Measurements from ENCODE around the gene ZNF823. TPM values are rescaled to one million over a fixed set of nuclear protein-coding genes. Genes with fewer than 3 reads are reported as not detected.

ZNF823 gene
- total RNA-seq, 1 donor from 2014 or later = 6.5 TPM

DNA sequence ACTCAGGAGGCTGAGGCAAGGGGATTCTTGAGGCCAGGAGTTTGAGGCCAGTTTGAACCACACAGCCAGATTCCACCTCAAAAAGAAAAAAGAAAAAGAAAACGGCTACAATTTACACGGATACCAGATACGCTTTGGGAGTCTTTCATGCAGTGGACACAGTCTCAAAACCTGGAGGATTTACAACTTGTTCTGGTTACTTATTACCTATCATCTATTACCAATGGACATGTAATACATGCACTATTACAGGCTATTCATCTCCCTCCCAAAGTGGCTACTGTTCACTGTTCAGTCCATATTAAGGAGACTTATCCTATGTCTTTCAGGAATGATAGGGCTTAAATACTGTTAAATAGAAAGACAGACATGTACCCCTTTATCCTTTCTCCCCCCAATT lies 33.3 kb downstream of the ZNF823 start:
- no peak for DNase-seq (ENCODE audit: low read depth)
- TF ChIP-seq, protein P1, sequence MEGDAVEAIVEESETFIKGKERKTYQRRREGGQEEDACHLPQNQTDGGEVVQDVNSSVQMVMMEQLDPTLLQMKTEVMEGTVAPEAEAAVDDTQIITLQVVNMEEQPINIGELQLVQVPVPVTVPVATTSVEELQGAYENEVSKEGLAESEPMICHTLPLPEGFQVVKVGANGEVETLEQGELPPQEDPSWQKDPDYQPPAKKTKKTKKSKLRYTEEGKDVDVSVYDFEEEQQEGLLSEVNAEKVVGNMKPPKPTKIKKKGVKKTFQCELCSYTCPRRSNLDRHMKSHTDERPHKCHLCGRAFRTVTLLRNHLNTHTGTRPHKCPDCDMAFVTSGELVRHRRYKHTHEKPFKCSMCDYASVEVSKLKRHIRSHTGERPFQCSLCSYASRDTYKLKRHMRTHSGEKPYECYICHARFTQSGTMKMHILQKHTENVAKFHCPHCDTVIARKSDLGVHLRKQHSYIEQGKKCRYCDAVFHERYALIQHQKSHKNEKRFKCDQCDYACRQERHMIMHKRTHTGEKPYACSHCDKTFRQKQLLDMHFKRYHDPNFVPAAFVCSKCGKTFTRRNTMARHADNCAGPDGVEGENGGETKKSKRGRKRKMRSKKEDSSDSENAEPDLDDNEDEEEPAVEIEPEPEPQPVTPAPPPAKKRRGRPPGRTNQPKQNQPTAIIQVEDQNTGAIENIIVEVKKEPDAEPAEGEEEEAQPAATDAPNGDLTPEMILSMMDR (conservative IDR thresholded peaks at IDR 0.05; ENCODE audit: low read depth, low read length) = no peak
- no peak overlapping the region for H3K4me3 ChIP-seq (ENCODE audit: low read depth, low read length)

DNA sequence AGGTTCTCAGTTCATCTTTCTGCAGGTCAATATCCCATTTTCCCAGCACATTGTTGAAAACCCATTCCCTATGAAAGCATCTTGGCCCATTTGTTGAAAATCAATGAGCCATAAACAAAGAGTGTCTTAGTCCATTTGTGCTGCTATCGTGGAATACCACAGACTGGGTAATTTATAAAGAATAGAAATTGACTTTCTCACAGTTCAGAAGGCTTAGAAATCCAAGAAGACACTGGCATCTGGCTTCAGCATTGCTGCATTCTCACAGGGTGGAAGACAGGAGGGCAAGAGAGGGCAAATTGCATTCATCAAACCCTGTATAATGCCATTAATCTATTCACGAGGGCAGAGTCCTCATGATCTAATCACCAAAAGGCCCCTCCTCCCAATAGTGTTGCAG lies 34.1 kb downstream of the ZNF823 start:
- DNase-seq (ENCODE audit: low read depth) = no peak
- no peak overlapping the region for H3K4me3 ChIP-seq (ENCODE audit: low read depth, low read length)
- TF ChIP-seq, protein P1 (conservative IDR thresholded peaks at IDR 0.05; ENCODE audit: low read depth, low read length) = no peak

DNA sequence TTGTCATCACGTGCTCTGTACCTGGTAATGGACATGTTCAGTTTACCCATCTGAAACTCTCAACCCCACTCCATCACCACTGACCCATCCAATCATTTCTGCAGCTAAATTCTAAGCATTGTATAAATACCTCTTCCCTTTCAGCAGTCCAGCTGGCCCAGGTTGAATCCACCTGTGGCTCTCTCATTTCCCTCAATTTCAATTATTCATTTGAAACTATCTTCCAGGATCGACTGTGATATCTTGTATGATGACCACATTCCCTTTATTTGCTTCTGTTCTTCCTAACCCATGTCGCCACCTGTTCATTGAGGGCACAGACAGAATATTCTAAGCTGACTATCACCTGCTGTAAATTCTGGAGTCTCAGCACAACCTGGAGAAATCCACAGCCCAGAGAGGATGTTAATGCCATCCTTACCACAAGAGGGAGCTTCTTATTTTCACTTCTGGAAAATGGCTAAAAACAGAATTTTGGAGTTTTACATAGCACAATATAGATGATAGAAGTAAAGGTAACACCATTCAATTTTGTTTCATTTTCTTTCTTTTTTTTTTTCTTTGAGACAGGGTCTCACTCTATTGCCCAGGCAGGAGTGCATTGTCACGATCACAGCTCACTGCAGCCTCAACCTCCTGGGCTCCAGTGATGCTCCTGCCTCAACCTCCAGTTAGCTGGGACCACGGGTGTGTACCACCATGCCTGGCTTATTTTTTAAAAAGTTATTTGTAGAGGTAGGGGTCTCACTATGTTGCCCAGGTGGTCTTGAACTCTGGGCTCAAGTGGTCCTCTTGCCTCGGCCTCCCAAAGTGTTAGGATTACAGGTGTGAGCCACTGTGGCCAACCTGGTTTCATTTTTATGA lies 38.6 kb downstream of the ZNF823 start:
- no peak overlapping the region for H3K4me3 ChIP-seq (ENCODE audit: low read depth, low read length)
- TF ChIP-seq, protein P1 (conservative IDR thresholded peaks at IDR 0.05; ENCODE audit: low read depth, low read length) = peak; percentile 75
- no peak for DNase-seq (ENCODE audit: low read depth)

DNA sequence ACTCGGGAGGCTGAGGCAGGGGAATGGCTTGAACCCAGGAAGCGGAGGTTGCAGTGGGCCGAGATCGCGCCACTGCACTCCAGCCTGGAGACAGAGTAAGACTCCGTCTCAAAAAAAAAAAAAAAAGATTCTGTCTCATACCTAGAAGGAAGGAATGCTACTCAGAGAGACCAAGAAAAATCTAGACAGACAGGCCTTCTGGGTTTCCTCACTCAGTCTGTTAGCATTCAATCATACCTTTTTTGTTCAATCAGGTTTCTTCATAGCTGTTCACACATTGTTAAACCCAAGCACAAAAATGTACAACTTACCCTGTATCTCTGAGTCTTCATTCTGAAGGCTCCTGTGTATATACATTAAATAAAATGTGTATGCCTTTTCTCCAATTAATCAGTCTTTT lies 40.5 kb downstream of the ZNF823 start:
- no peak overlapping the region for H3K4me3 ChIP-seq (ENCODE audit: low read depth, low read length)
- DNase-seq (ENCODE audit: low read depth) = no peak
- TF ChIP-seq, protein P1 (conservative IDR thresholded peaks at IDR 0.05; ENCODE audit: low read depth, low read length) = no peak

DNA sequence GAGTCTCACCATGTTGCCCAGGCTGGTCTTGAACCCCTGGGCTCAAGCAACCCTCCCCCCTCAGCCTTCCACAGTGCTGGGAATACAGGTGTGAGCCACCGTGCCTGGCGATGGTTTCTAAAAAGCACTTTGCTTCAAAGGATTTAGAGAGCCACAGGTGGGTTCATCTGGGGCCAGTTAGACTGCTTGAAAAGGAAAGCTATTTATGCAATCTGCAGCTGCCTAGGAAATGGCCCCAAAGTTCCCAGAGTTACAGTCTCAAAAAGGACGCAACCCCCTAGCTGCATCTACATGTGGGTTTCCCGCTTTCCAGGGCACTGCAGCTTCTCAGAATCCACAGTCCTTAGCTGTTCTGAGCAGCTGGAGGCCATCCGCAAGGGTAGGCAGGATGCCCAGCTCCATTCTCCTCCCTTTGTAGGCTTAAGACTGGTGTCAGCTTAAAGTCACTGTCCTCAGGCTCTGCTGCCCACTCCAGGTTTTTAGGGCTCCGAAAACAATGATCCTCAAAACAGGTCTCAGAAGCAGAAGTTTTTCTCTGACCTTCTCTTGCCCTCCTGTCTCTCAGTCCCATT lies 41.4 kb downstream of the ZNF823 start:
- TF ChIP-seq, protein P1 (conservative IDR thresholded peaks at IDR 0.05; ENCODE audit: low read depth, low read length) = no peak
- H3K4me3 ChIP-seq (ENCODE audit: low read depth, low read length) = no peak overlapping the region
- no peak for DNase-seq (ENCODE audit: low read depth)

DNA sequence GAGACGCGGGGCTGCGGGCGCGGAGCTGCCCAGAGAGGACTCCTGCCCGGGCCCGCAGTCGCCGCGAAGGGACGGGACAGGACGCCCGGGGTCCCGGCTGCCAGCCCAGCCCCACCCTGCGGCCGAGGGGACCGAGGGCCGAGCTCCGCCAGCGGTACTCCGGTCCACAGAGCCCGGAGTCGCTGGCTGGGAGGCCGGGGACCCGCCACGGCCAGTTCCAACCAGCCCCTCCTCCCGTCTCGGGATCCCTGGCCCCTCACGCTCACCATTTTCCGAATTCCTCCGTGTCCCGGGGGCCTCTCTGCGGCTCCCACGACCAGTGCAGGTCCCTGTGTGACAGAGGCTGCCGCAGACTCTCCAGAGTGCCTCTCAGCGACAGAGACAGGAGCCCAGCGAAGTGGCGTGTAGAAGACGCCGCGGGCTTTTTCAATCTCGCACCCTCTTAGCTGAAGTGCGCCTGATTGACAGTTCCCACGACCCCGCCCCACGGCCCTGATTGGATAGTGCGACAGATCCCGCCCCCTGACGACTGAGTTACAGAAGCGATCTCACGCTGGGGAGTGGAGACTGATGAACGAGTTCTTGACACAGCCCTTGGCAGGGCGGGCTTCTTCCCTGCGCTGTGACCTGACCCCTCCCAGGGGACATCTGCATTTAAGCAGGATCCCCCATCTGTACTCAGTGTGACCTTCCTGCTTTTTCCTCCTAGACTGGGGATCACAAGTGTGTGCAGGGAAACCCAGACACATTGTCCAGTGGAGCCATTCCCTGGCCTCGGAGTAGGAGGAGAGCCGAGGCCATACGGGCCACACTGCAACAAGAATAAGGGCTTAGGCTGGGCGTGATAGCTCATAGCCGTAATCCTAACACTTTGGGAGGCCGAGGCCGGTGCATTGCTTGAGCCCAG lies 44.0 kb downstream of the ZNF823 start:
- DNase-seq (ENCODE audit: low read depth) = peak; percentile 49
- peak overlapping the region; percentile 85 for H3K4me3 ChIP-seq (ENCODE audit: low read depth, low read length)
- TF ChIP-seq, protein P1 (conservative IDR thresholded peaks at IDR 0.05; ENCODE audit: low read depth, low read length) = no peak
